Pancreas (tissue), 10 donors: Measurements from ENCODE around the gene RHBDF2. TPM values are rescaled to one million over a fixed set of nuclear protein-coding genes. Genes with fewer than 3 reads are reported as not detected.

Source experiments
- ATAC-seq, 4 donors: fragments of 200-7000 bp; cut with Tn5 transposase; one replicate each; pipeline versions ENCODE4 v1.8.0 to v1.9.1; 2020; ENCODE audit warnings: mild to moderate bottlenecking in 4 of 4, moderate library complexity in 4 of 4
- DNase-seq, 6 donors: peaks; one replicate each; pipeline ENCODE4 v3.0.0-alpha.2; 2020
- FAIRE-seq: peaks from 2 replicates; lab custom pipeline; 2012; peaks lifted over from hg19 to GRCh38; lab: Jason Lieb, UNC
- H3K27ac ChIP-seq, 4 donors: fragments of 200-600 bp; sonication (generic); 1 replicate in 3 of 4; 2 replicates in 1 of 4; pipeline versions ENCODE4 v1.5.0 to v1.8.0; 2020
- H3K27me3 ChIP-seq, 4 donors: fragments of 200-600 bp; one replicate each; pipeline ENCODE4 v1.8.0; 2021
- H3K36me3 ChIP-seq, 3 donors: fragments of 200-600 bp; sonication (generic) in 1 of 3; one replicate each; pipeline versions ENCODE4 v1.5.0 to v1.8.0; 2020 to 2021
- H3K4me1 ChIP-seq, 3 donors: fragments of 200-600 bp; one replicate each; pipeline ENCODE4 v1.8.0; 2021
- H3K4me3 ChIP-seq, 4 donors: fragments of 200-600 bp; sonication (generic) in 2 of 4; one replicate each; pipeline versions ENCODE4 v1.5.0 to v1.8.0; 2020 to 2021
- H3K9me3 ChIP-seq, 4 donors: fragments of 200-600 bp; one replicate each; pipeline ENCODE4 v1.8.0; 2021
- WGBS, 2 donors: extraction: QIAGEN DNeasy Blood & Tissue Kit; methylation state at CpG; one replicate each; pipeline ENCODE4 v1.1.7; 2013; 5-methylcytosine and 5-hydroxymethylcytosine counted together
- intact Hi-C, 3 donors: fragments of 100-400 bp; cut with DNase I; formaldehyde crosslinking; loops; one replicate each; pipeline versions ENCODE4 v1.11.1 to v1.14.2; 2022
- polyA plus RNA-seq, 2 donors: library from polyadenylated mRNA; stranded (reverse); fragments of 200-250 nt; gene quantifications; one replicate each; pipeline ENCODE4 v1.2.3, GENCODE V29; 2013
- total RNA-seq, 6 donors: library from RNA; stranded (reverse); fragmentation: NEBNext Ultra II Directional in 4 of 6; extraction: Animal tissue kit (Norgen Biotek cat#: 25700) in 4 of 6; gene quantifications; one replicate each; pipeline versions ENCODE4 v1.2.1 to v1.2.4, GENCODE V29; 2021 to 2023
- TF ChIP-seq, protein P1 (sequence below), 4 donors: fragments of 200-600 bp; sonication (generic) in 3 of 4; IDR thresholded peaks; one replicate each; pipeline versions ENCODE4 v1.5.0 to v1.8.0; 2021; ENCODE audit warnings: antibody characterized with exemption in 4 of 4
- donor health status: healthy with polysubstance abuse.
- donor health status: DM: no; HTN: no; CAD: no; lungs with moderate emphysema.
- donor health status: DM: no; HTN: no; CAD: no.
- donor health status: control.
- donor health status: control.
- donor health status: Bipolar disorder and iron deficiency.
- donor health status: DM: yes; HTN: yes; CAD: no.
- donor health status: DM: no; HTN: no; CAD: no.
- donor health status: DM: no; HTN: no; CAD: no.
- donor health status: DM: yes; HTN: yes; CAD: no.

Gene RHBDF2
- total and polyA plus RNA-seq, 8 donors: 18.0 to 50.1 (median 22.4) TPM

DNA sequence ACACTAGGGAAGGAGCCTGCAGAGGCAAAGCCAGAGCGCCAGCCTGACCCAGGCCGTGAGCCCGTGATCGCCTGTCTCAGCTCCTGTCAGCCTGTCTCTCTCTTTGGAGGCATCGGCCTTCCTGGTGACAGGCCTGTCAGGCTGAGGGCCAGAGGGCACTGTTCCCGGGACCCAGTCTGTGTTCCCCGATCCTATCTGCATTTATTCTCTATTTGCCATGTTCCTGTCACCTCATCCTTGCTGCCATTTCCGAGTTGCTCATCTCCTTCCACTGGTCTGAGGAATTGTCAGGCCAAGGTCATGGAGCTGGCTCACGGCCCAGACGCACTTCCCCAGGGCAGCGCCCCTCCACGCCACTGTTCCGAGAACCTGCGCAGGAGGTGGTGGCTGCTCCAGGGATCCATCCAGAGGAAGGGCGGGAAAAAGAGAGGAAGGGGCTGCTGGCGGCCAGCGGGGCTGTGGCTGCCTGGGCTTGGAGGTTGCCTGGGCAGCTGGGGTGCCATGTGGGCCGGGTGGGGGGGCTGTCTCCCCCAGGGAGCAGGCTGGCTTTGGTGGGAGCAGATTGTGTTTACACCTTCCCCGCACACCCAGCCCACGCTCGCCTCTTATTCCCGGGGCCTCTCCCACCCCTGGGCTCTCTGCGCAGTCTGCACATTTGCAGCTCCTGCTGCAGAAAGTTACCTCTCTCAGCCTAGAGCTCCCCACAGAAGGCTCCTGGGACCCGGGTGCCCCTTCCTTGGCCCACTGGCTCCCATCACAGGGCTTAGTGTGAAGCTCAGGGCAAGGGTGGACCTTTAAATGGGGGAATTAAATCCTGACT, 43.5 kb upstream of the RHBDF2 start:
- H3K4me3 ChIP-seq: no peak overlapping the region
- H3K27ac ChIP-seq: peak overlapping the region in 1 of 4 donors; percentile 24
- TF ChIP-seq, protein P1, sequence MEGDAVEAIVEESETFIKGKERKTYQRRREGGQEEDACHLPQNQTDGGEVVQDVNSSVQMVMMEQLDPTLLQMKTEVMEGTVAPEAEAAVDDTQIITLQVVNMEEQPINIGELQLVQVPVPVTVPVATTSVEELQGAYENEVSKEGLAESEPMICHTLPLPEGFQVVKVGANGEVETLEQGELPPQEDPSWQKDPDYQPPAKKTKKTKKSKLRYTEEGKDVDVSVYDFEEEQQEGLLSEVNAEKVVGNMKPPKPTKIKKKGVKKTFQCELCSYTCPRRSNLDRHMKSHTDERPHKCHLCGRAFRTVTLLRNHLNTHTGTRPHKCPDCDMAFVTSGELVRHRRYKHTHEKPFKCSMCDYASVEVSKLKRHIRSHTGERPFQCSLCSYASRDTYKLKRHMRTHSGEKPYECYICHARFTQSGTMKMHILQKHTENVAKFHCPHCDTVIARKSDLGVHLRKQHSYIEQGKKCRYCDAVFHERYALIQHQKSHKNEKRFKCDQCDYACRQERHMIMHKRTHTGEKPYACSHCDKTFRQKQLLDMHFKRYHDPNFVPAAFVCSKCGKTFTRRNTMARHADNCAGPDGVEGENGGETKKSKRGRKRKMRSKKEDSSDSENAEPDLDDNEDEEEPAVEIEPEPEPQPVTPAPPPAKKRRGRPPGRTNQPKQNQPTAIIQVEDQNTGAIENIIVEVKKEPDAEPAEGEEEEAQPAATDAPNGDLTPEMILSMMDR (IDR thresholded peaks at IDR 0.05): no peak
- no peak for ATAC-seq
- no peaks in the 10 kb centered on the region for H3K27me3 ChIP-seq
- peak in 1 of 6 donors; percentile 27 for DNase-seq
- no peaks in the 10 kb centered on the region for H3K36me3 ChIP-seq
- intact Hi-C loops: no loop called here
- WGBS, 2 donors: 29 to 32% methylated on average over 24 of the region's 24 CpGs
- no peak for FAIRE-seq
- peaks cover 14 to 35% (median 26%) of the 10 kb centered on the region in 3 donors for H3K4me1 ChIP-seq
- H3K9me3 ChIP-seq: no peaks in the 10 kb centered on the region

DNA sequence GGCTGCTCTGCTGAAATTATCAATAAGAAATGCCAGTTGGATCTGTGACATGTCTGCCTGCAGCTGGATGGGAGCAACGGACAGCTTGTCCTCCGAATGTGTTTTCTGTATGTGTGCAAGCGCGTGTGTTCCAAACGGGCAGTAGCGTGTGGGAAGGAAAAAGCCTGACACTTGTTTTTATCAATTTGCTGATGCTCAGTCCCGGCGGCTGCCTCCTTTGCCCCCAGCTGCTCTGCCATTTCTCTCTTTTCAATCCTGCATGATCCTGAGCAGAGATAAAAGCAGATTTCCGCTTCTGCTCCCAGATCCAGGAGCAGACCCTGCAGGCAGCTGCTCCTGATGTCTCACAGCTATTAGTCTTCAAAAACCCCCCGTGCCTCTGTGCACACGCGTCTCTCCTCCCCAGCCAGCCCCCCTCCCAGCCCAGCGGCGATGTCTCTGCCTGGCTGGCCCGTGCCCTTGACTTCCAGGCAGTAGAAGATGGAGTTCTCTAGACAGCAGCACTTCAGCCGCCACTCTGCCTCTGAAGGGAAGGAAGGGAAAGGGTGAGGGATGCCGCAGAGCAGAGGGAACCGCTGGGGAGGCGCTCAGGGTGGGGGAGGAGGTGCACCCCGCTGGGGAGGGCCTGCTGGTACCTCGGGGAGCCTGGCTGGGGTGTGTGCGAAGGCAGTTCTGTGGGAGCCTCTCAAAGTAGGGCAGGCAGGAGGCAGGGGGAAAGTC, 42.8 kb upstream of the RHBDF2 start:
- Histone ChIP-seq H3K4me1 (peaks cover 13 to 34% (median 22%) of the 10 kb centered on the region in 3 donors), H3K9me3 (no peaks in the 10 kb centered on the region), H3K27me3 (no peaks in the 10 kb centered on the region), H3K4me3 (no peak overlapping the region), H3K27ac (no peak overlapping the region), H3K36me3 (no peaks in the 10 kb centered on the region)
- TF ChIP-seq, protein P1 (IDR thresholded peaks at IDR 0.05): no peak
- 33 to 34% methylated on average over 22 of the region's 22 CpGs for WGBS, 2 donors
- ATAC-seq (no peak), FAIRE-seq (no peak), DNase-seq (peak in 1 of 6 donors; percentile 59)
- intact Hi-C loops: no loop called here

DNA sequence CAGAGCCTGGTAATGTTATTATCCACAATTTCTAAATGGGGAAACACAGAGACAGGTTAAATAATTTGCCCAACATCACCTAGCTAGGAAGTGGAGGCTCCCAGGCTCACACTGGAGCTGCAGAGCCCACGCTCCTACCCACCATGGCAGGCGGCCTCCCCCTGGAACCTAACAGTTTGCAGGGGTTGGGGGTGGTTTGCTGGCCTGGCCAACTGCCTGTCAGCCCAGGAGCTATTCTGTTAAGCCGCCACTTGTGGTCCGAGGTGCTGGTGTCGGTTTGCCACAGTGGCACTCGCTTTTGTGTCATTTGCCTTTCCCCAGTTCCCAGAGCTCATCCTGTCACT, 42.2 kb upstream of the RHBDF2 start:
- Histone ChIP-seq H3K9me3 (no peaks in the 10 kb centered on the region), H3K4me1 (peaks cover 8 to 30% (median 18%) of the 10 kb centered on the region in 3 donors), H3K27me3 (no peaks in the 10 kb centered on the region), H3K36me3 (no peaks in the 10 kb centered on the region), H3K27ac (no peak overlapping the region), H3K4me3 (no peak overlapping the region)
- ATAC-seq (no peak), DNase-seq (peak in 2 of 6 donors; percentile 9 to 33), FAIRE-seq (no peak)
- intact Hi-C loops: no loop called here
- 70 to 74% methylated on average over 6 of the region's 6 CpGs for WGBS, 2 donors
- TF ChIP-seq, protein P1 (IDR thresholded peaks at IDR 0.05): no peak

DNA sequence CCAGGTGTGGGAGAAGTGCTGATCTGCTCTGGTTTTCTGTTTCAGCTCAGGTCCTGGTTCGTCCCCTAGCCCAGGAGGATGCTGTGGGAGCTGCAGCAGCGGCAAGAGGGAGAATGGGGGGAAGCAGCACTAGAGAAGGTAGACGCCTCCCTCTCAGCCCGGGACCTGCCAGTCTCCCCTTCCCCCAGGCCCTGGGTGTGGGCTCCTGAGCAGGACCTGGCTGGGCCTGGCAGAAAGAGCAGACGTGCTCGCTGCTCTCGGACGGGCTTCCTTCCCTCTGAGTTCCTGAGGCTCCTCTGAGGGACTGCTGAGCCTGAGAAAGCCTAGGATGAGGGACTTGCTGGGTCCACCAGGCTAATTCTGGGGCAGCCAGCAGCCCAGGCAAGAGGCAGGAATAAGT, 41.8 kb upstream of the RHBDF2 start:
- intact Hi-C loops: no loop called here
- ATAC-seq: no peak
- no peak overlapping the region for H3K27ac ChIP-seq
- FAIRE-seq: no peak
- no peaks in the 10 kb centered on the region for H3K9me3 ChIP-seq
- no peaks in the 10 kb centered on the region for H3K27me3 ChIP-seq
- TF ChIP-seq, protein P1 (IDR thresholded peaks at IDR 0.05): no peak
- WGBS, 2 donors: 76 to 80% methylated on average over 8 of the region's 8 CpGs
- H3K4me3 ChIP-seq: no peak overlapping the region
- H3K4me1 ChIP-seq: peaks cover 8 to 30% (median 18%) of the 10 kb centered on the region in 3 donors
- no peaks in the 10 kb centered on the region for H3K36me3 ChIP-seq
- DNase-seq: peak in 2 of 6 donors; percentile 9 to 45
